GM12874 (cell line): ENCODE results near the gene OR10V1.
A peak's percentile ranks its signal among the peaks of the same experiment; 100 is the strongest.

Source experiments
- CTCF ChIP-seq: IDR thresholded peaks from 2 replicates; pipeline ENCODE4 v1.5.1; 2011; ENCODE audit warnings: low read depth, mild to moderate bottlenecking, control low read depth, low read length, moderate library complexity; ENCODE audit not compliant: insufficient read depth

OR10V1 gene

GRCh38 chr11:59755701-59756557 is 42.3 kb upstream of the OR10V1 start:
- no peak for TF ChIP-seq CTCF

GRCh38 chr11:59754859-59755700 is 41.4 kb upstream of the OR10V1 start, which contains the start of gene STX3:
Gene STX3 (plus strand): TSS chr11:59755376. CDS start chr11:59755606, 230 bp downstream.
- no peak for TF ChIP-seq CTCF

GRCh38 chr11:59754494-59754858 is 40.8 kb upstream of the OR10V1 start:
- TF ChIP-seq CTCF: no peak

DNA sequence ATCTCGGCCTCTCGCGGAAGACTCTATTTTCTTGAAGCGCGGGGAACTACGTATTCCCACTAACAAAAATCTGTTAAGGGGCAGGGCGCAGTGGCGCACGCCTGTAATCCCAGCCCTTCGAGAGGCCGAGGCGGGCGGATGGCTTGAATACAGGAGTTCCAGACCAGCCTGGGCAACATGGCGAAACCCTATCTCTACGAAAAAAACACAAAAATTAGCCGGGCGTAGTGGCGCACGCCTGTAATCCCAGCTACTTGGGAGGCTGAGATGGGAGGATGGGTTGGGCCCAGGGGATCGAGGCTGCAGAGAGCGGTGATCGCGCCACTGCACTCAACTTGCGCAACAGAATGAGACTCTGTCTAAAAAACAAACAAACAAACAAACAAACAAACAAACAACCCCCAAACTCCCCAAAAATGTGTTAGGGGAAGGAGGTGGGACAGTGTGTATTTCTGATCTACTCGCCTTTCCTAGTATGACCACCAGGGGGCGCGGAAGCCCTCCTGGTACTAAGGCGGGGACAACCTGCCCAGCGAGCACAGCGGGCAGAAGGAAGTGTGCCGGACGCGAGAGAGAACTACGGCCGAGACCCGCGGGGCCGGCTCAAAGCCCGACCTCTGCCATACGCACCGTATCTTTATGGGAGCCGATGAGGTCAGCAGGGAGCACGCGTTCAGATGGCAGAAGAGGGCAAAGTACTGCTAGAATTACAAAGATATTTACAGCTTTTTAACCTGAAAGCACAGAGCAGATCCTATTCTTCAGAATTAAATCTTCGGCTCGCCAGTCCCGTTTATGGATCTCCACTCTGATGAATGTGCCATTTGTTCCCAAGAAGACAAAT is 40.2 kb upstream of the OR10V1 start:
- TF ChIP-seq CTCF: peak; percentile 89

- no peak for TF ChIP-seq CTCF
These were observed 32.5 kb upstream of the OR10V1 start for GRCh38 chr11:59746111-59746510.

GRCh38 chr11:59730896-59731565 is 17.4 kb upstream of the OR10V1 start:
- no peak for TF ChIP-seq CTCF
